GM12878 (cell line): Measurements from ENCODE around the gene NIN. TPM values are rescaled to one million over a fixed set of nuclear protein-coding genes. Genes with fewer than 3 reads are reported as not detected.

Experiments
- ASH2L ChIP-seq: fragments of 300-600, 200-600 bp; sonication (generic); IDR thresholded peaks from 2 replicates; pipeline ENCODE4 v1.6.1; 2017; ENCODE audit warnings: low read depth, mild to moderate bottlenecking, borderline replicate concordance
- ATF2 ChIP-seq: IDR thresholded peaks from 2 replicates; pipeline ENCODE4 v1.6.1; 2012; ENCODE audit warnings: low read length, inconsistent platforms
- ATF7 ChIP-seq: fragments of 450-650 bp; IDR thresholded peaks from 2 replicates; pipeline ENCODE4 v1.6.1; 2016; ENCODE audit warnings: low read depth, mild to moderate bottlenecking
- CHD2 ChIP-seq: IDR thresholded peaks from 2 replicates; pipeline ENCODE4 v1.6.1; 2011; ENCODE audit warnings: low read depth, low read length, improper control_type of control experiment, borderline replicate concordance
- EED ChIP-seq: sonication (generic); IDR thresholded peaks from 2 replicates; pipeline ENCODE4 v1.6.1; 2016; ENCODE audit warnings: antibody characterized with exemption, low read depth
- EZH2 ChIP-seq: IDR thresholded peaks from 2 replicates; pipeline ENCODE4 v1.6.1; 2012; ENCODE audit warnings: low read depth, mild to moderate bottlenecking, control low read depth, inconsistent platforms, low read length, borderline replicate concordance; ENCODE audit not compliant: control insufficient read depth
- GATAD2B ChIP-seq: fragments of 450-650 bp; conservative IDR thresholded peaks from 2 replicates; pipeline ENCODE4 v1.6.1; 2017; ENCODE audit warnings: low read depth, mild to moderate bottlenecking, moderate library complexity
- HCFC1 ChIP-seq: fragments of 150-350 bp; IDR thresholded peaks from 2 replicates; pipeline ENCODE4 v1.6.1; 2014; ENCODE audit warnings: low read length
- IKZF1 ChIP-seq: fragments of 450-650 bp; conservative IDR thresholded peaks from 2 replicates; pipeline ENCODE4 v1.6.1; 2017; ENCODE audit warnings: antibody characterized with exemption, mild to moderate bottlenecking
- NFXL1 ChIP-seq: fragments of 450-650 bp; IDR thresholded peaks from 2 replicates; pipeline ENCODE4 v1.6.1; 2017; ENCODE audit warnings: antibody characterized with exemption, mild to moderate bottlenecking, borderline replicate concordance
- NKRF ChIP-seq: fragments of 450-650 bp; conservative IDR thresholded peaks from 2 replicates; pipeline ENCODE4 v1.6.1; 2017; ENCODE audit warnings: mild to moderate bottlenecking, moderate library complexity
- NR2C1 ChIP-seq: fragments of 450-650 bp; IDR thresholded peaks from 2 replicates; pipeline ENCODE4 v1.6.1; 2017; ENCODE audit warnings: antibody characterized with exemption, mild to moderate bottlenecking, moderate library complexity
- PBX3 ChIP-seq: IDR thresholded peaks from 2 replicates; pipeline ENCODE4 v1.6.1; 2011; ENCODE audit warnings: mild to moderate bottlenecking, low read depth, low read length, moderate library complexity; ENCODE audit not compliant: insufficient replicate concordance
- PKNOX1 ChIP-seq: fragments of 450-650 bp; IDR thresholded peaks from 2 replicates; pipeline ENCODE4 v1.6.1; 2016; ENCODE audit warnings: mild to moderate bottlenecking
- RFX5 ChIP-seq: IDR thresholded peaks from 2 replicates; pipeline ENCODE4 v1.6.1; 2011; ENCODE audit warnings: low read depth, low read length, improper control_type of control experiment
- SIX5 ChIP-seq: IDR thresholded peaks from 2 replicates; pipeline ENCODE4 v1.6.1; 2011; ENCODE audit warnings: mild to moderate bottlenecking, low read depth, low read length, moderate library complexity; ENCODE audit not compliant: severe bottlenecking
- SMAD1 ChIP-seq: fragments of 450-650 bp; IDR thresholded peaks from 2 replicates; pipeline ENCODE4 v1.6.1; 2018; ENCODE audit warnings: mild to moderate bottlenecking, low read depth; ENCODE audit not compliant: partially characterized antibody
- SMAD5 ChIP-seq: IDR thresholded peaks from 2 replicates; pipeline ENCODE4 v1.6.1; 2016; ENCODE audit warnings: antibody characterized with exemption, low read depth
- STAT1 ChIP-seq: fragments of 450-650 bp; conservative IDR thresholded peaks from 2 replicates; pipeline ENCODE4 v1.6.1; 2014; ENCODE audit warnings: antibody characterized with exemption, mild to moderate bottlenecking
- STAT3 ChIP-seq: IDR thresholded peaks from 2 replicates; pipeline ENCODE4 v1.6.1; 2011; ENCODE audit warnings: low read depth, low read length, improper control_type of control experiment
- ZBTB11 ChIP-seq: fragments of 450-650 bp; formaldehyde crosslinking; IDR thresholded peaks from 2 replicates; pipeline ENCODE4 v1.5.0; 2022; ENCODE audit warnings: mild to moderate bottlenecking, missing genetic modification characterization
- ZNF622 ChIP-seq: fragments of 450-650 bp; IDR thresholded peaks from 2 replicates; pipeline ENCODE4 v1.6.1; 2017; ENCODE audit warnings: mild to moderate bottlenecking, inconsistent platforms
- ZZZ3 ChIP-seq: IDR thresholded peaks from 2 replicates; pipeline ENCODE4 v1.6.1; 2011; ENCODE audit warnings: low read depth; ENCODE audit not compliant: control insufficient read depth, insufficient read length
- polyA plus RNA-seq, 11 experiments: library from polyadenylated mRNA; depleted of rRNA in 4 of 11; unstranded in 6 of 11; stranded (reverse) in 5 of 11; fragments of >200 nt; fragmentation: Nextera tagmentation in 4 of 11; fragmentation: Illumina TruSeq in 1 of 11; extraction: Ambion mirVana in 4 of 11; extraction: Trizol in 1 of 11; gene quantifications; 1 replicate in 1 of 11; 2 replicates in 10 of 11; pipeline versions ENCODE4 v1.2.1 to v1.2.3, GENCODE V29; 2011 to 2016; ENCODE audit warnings: inconsistent platforms in 2 of 11, missing spikeins in 2 of 11, low read depth in 1 of 11
- total RNA-seq, 4 experiments: library from RNA; depleted of rRNA in 3 of 4; stranded (reverse); fragments of >200 nt in 3 of 4; fragmentation: Illumina TruSeq in 1 of 4; extraction: Trizol in 1 of 4; gene quantifications; 2 replicates each; pipeline versions ENCODE4 v1.2.1 to v1.2.3, GENCODE V29; 2013 to 2021

Gene NIN
- total and polyA plus RNA-seq, 10 of the 15 experiments (the other 5 are each of a cell fraction or from before 2014, with no cell fraction given), result 16.2 to 135 (median 70.3) TPM

GRCh38 chr14:50736932-50737419 lies 94.0 kb downstream of the NIN start (continued):
- TF ChIP-seq STAT1 (no peak), IKZF1 (peak; percentile 32; the same call in 1 of the 2 replicates), ZNF622 (no peak), ZBTB11 (CRISPR knock-in tag) (no peak), EZH2 (no peak), PBX3 (peak; percentile 60), HCFC1 (no peak), STAT3 (no peak), GATAD2B (no peak; the same call in 1 of the 2 replicates), ZZZ3 (no peak), RFX5 (no peak), PKNOX1 (peak; percentile 93), ASH2L (no peak), SMAD5 (no peak), NKRF (no peak), NFXL1 (no peak), SMAD1 (peak; percentile 60), ATF7 (peak; percentile 93), ATF2 (peak; percentile 86), SIX5 (no peak), NR2C1 (no peak), EED (peak; percentile 72), CHD2 (no peak)
